K562 (cell line): ENCODE data around the gene GPR83. TPM values are rescaled to one million over a fixed set of nuclear protein-coding genes. Genes with fewer than 3 reads are reported as not detected.

ENCODE experiments used
- ATAC-seq: fragments of 200-7000 bp; cut with Tn5 transposase; 3 replicates; pipeline ENCODE4 v1.9.1; 2020; ENCODE audit warnings: moderate library complexity
- BruUV-seq: library from RNA; stranded (reverse); fragments of 400-500 nt; replicated peaks from 2 replicates; lab custom pipeline; 2021; lab: Mats Ljungman, UMichigan
- CTCF ChIA-PET: fragments of 300-600 bp; formaldehyde crosslinking; extraction: SDS; loops from one replicate; lab custom pipeline; 2021; ENCODE audit warnings: low intra/inter-chr PET ratio; lab: Yijun Ruan, JAX
- POLR2A ChIA-PET: fragments of 300-600, 350-650 bp; sonication (Branson Sonifier 250); formaldehyde crosslinking; extraction: SDS; loops from one replicate; lab custom pipeline; 2021; ENCODE audit warnings: antibody characterized with exemption, inconsistent platforms; lab: Yijun Ruan, JAX
- DNase-seq, 4 experiments: peaks; one replicate each; pipeline versions ENCODE4 v3.0.0 to v3.0.0-alpha.2; 2011 to 2018; ENCODE audit warnings: low spot score in 3 of 4, mixed read lengths in 3 of 4; ENCODE audit errors: extremely low read depth in 1 of 4
- FAIRE-seq: peaks from 2 replicates; lab custom pipeline; 2011; peaks lifted over from hg19 to GRCh38; lab: Jason Lieb, UNC
- H2AFZ ChIP-seq: 2 replicates; pipeline ENCODE4 v1.6.0; 2011; ENCODE audit warnings: low read depth, low read length, control low read depth, inconsistent platforms
- H3K27ac ChIP-seq: fragments of 200-600 bp; 3 replicates; pipeline ENCODE4 v1.8.0; 2011; ENCODE audit warnings: low read depth, mild to moderate bottlenecking, control low read depth, inconsistent platforms, low read length, moderate library complexity, mixed read lengths; ENCODE audit errors: extremely low read depth
- H3K27me3 ChIP-seq, 2 experiments: fragments of 300-600 bp in 1 of 2; 2 replicates in 1 of 2; 3 replicates in 1 of 2; pipeline versions ENCODE4 v1.6.0 to v1.8.0; 2011; ENCODE audit warnings: inconsistent platforms in 2 of 2, low read length in 2 of 2, mild to moderate bottlenecking in 1 of 2, mixed read lengths in 1 of 2, moderate library complexity in 1 of 2; ENCODE audit not compliant: control insufficient read depth in 2 of 2, insufficient read depth in 2 of 2
- H3K36me3 ChIP-seq: fragments of 300-600 bp; 3 replicates; pipeline ENCODE4 v1.8.0; 2011; ENCODE audit warnings: mild to moderate bottlenecking, low read length, inconsistent platforms; ENCODE audit not compliant: control insufficient read depth, insufficient read depth
- H3K4me1 ChIP-seq, 2 experiments: fragments of 200-600 bp in 1 of 2; replicated peaks in 1 of 2; 2 replicates in 1 of 2; 3 replicates in 1 of 2; pipeline versions ENCODE4 v1.5.1 to v1.8.0; 2011; ENCODE audit warnings: inconsistent platforms in 2 of 2, low read length in 2 of 2, mild to moderate bottlenecking in 1 of 2, mixed read lengths in 1 of 2, moderate library complexity in 1 of 2; ENCODE audit not compliant: control insufficient read depth in 2 of 2, insufficient read depth in 2 of 2
- H3K4me2 ChIP-seq: 2 replicates; pipeline ENCODE4 v1.6.1; 2011; ENCODE audit warnings: low read length, control low read depth, inconsistent platforms, mixed read lengths; ENCODE audit not compliant: insufficient read depth
- H3K4me3 ChIP-seq: fragments of 200-600 bp; sonication (generic), shearing (Covaris generic); 2 replicates; pipeline ENCODE4 v1.5.1; 2016; ENCODE audit warnings: control low read depth, inconsistent platforms
- H3K79me2 ChIP-seq: fragments of 200-600 bp; 3 replicates; pipeline ENCODE4 v1.8.0; 2011; ENCODE audit warnings: low read length, inconsistent platforms; ENCODE audit not compliant: control insufficient read depth, insufficient read depth
- H3K9ac ChIP-seq, 2 experiments: 2 replicates each; pipeline versions ENCODE4 v1.6.0 to v1.6.1; 2011; ENCODE audit warnings: low read depth in 2 of 2, low read length in 2 of 2, control low read depth in 1 of 2, inconsistent platforms in 1 of 2, mild to moderate bottlenecking in 1 of 2, mixed read lengths in 1 of 2; ENCODE audit not compliant: insufficient read depth in 1 of 2
- H3K9me1 ChIP-seq: one replicate; pipeline ENCODE4 v1.6.0; 2011; ENCODE audit warnings: inconsistent platforms, mild to moderate bottlenecking, low read length, moderate library complexity; ENCODE audit not compliant: control insufficient read depth, insufficient read depth
- H3K9me3 ChIP-seq: replicated peaks from 2 replicates; pipeline ENCODE4 v1.5.1; 2011; ENCODE audit warnings: low read depth, low read length, inconsistent platforms; ENCODE audit not compliant: control insufficient read depth, insufficient read depth
- H4K20me1 ChIP-seq: replicated peaks from 2 replicates; pipeline ENCODE4 v1.6.1; 2011; ENCODE audit warnings: low read length, inconsistent platforms, mixed read lengths; ENCODE audit not compliant: control insufficient read depth, insufficient read depth
- CHD1 ChIP-seq: fragments of 200-600 bp; sonication (generic); IDR thresholded peaks from one replicate; pipeline ENCODE4 v1.6.1; 2012; ENCODE audit warnings: mild to moderate bottlenecking, moderate library complexity, low read length, inconsistent platforms
- OTX1 ChIP-seq: fragments of 450-650 bp; formaldehyde crosslinking; IDR thresholded peaks from 2 replicates; pipeline ENCODE4 v1.4.0; 2022; ENCODE audit warnings: mild to moderate bottlenecking
- RBM34 ChIP-seq: fragments of 200-400 bp; formaldehyde crosslinking; IDR thresholded peaks from 2 replicates; pipeline ENCODE4 v1.6.1; 2018; ENCODE audit warnings: low read length, borderline replicate concordance; ENCODE audit not compliant: insufficient read depth
- STAG1 ChIP-seq: sonication (generic); formaldehyde crosslinking; IDR thresholded peaks from 2 replicates; pipeline ENCODE4 v1.5.0; 2020; ENCODE audit warnings: missing genetic modification reagents, borderline replicate concordance
- TCFL5 ChIP-seq: fragments of 250-450 bp; sonication (Bioruptor Pico); conservative IDR thresholded peaks from 2 replicates; pipeline ENCODE4 v1.6.1; 2021; ENCODE audit warnings: mild to moderate bottlenecking, moderate library complexity, matching md5 sums
- ZNF239 ChIP-seq: fragments of 250-450 bp; sonication (Bioruptor Pico); IDR thresholded peaks from 2 replicates; pipeline ENCODE4 v1.4.0; 2020; ENCODE audit warnings: mild to moderate bottlenecking
- ZNF263 ChIP-seq: sonication (generic); formaldehyde crosslinking; IDR thresholded peaks from 2 replicates; pipeline ENCODE4 v1.8.0; 2022; ENCODE audit warnings: mild to moderate bottlenecking, missing genetic modification reagents, borderline replicate concordance
- ZNF655 ChIP-seq: fragments of 250-450 bp; sonication (Bioruptor Pico); IDR thresholded peaks from 2 replicates; pipeline ENCODE4 v1.5.0; 2021
- WGBS: fragments of 100-300 bp; shearing (Covaris generic); methylation state at CpG from one replicate; pipeline ENCODE4 v1.1.6; 2016; ENCODE audit warnings: low coverage, mixed read lengths; ENCODE audit not compliant: insufficient coverage; ENCODE audit errors: missing lambda C conversion rate; 5-methylcytosine and 5-hydroxymethylcytosine counted together
- in situ Hi-C: fragments of 300-500 bp; cut with MboI; formaldehyde crosslinking; loops from 4 replicates; pipeline ENCODE4 v1.15.0; 2018; ENCODE audit warnings: inconsistent platforms, mixed read lengths
- intact Hi-C: fragments of 100-400 bp; cut with micrococcal nuclease; formaldehyde crosslinking; loops from 2 replicates; pipeline ENCODE4 v1.14.2; 2022
- polyA plus RNA-seq, 8 experiments: library from polyadenylated mRNA; depleted of rRNA in 4 of 8; stranded (reverse) in 5 of 8; unstranded in 3 of 8; fragments of >200 nt; fragmentation: Nextera tagmentation in 2 of 8; fragmentation: Illumina TruSeq in 1 of 8; extraction: Ambion mirVana in 2 of 8; extraction: Trizol in 1 of 8; gene quantifications; 2 replicates each; pipeline versions ENCODE4 v1.2.1 to v1.2.3, GENCODE V29; 2011 to 2014; ENCODE audit warnings: inconsistent platforms in 1 of 8, missing spikeins in 1 of 8
- total RNA-seq, 7 experiments: library from RNA; depleted of rRNA in 6 of 7; stranded (reverse); fragments of >200 nt in 6 of 7; fragmentation: Illumina TruSeq in 2 of 7; extraction: Trizol in 2 of 7; gene quantifications; 2 replicates each; pipeline versions ENCODE4 v1.2.1 to v1.2.3, GENCODE V29; 2011 to 2021; ENCODE audit warnings: low replicate concordance in 1 of 7

GPR83 gene
- total and polyA plus RNA-seq, 9 of the 15 experiments (the other 6 are each of a cell fraction or from before 2014, with no cell fraction given): 0.03 to 0.13 (median 0.08) TPM; not detected in 2

GRCh38 chr11:94338651-94339050 is 62.6 kb downstream of the GPR83 start:
- Histone ChIP-seq H3K9me1 (no peaks in the 10 kb centered on the region), H3K27ac (no peak overlapping the region), H3K36me3 (no peaks in the 10 kb centered on the region), H4K20me1 (no peaks in the 10 kb centered on the region), H2AFZ (no peak overlapping the region), H3K9me3 (no peaks in the 10 kb centered on the region), H3K4me2 (no peak overlapping the region), H3K9ac (no peak overlapping the region), H3K4me1 (no peaks in the 10 kb centered on the region), H3K4me3 (no peak overlapping the region), H3K27me3 (peaks cover 0 to 3% of the 10 kb centered on the region in 2 experiments; a peak in 1 of 5 replicates), H3K79me2 (no peaks in the 10 kb centered on the region)
- no peak for FAIRE-seq
- BruUV-seq: no TSS peak
- no peak for DNase-seq
- in situ Hi-C loops: no loop called here
- ATAC-seq: no peak
- intact Hi-C loops: no loop called here
- ChIA-PET CTCF (no interaction called here), POLR2A (no interaction called here)
- 3% methylated on average over 3 of the region's 3 CpGs for WGBS
- TF ChIP-seq ZNF655 (CRISPR knock-in tag) (no peak), OTX1 (CRISPR knock-in tag) (no peak), RBM34 (no peak), STAG1 (CRISPR knock-in tag) (no peak), ZNF239 (CRISPR knock-in tag) (no peak), ZNF263 (CRISPR knock-in tag) (no peak), TCFL5 (CRISPR knock-in tag) (no peak), CHD1 (no peak)
